ENCODE data around the gene FIGN.

The FIGN gene

DNA sequence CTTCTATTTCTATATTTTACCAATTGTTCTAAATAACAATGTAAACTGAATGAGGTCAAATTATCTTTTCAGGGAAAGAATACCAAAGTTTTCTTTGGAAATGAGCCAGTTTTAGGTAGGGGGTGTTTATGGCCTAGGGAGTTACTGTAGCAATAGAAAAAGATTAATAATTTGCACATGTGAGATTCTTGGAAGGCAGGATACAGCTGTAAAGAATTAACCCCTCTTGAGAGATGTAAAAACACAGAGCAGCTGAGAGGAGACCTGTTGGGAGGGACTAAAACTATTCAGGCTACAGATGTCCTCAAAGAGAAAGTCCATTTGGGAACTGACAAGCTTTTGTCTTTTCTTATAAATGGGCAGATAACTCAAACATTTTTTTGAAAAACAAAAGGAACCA, 182.2 kb downstream of the FIGN start:
- no peak for DNase-seq

- no peak for DNase-seq
Measured at GRCh38 chr2:163552758-163553157, 183.1 kb downstream of the FIGN start.

DNA sequence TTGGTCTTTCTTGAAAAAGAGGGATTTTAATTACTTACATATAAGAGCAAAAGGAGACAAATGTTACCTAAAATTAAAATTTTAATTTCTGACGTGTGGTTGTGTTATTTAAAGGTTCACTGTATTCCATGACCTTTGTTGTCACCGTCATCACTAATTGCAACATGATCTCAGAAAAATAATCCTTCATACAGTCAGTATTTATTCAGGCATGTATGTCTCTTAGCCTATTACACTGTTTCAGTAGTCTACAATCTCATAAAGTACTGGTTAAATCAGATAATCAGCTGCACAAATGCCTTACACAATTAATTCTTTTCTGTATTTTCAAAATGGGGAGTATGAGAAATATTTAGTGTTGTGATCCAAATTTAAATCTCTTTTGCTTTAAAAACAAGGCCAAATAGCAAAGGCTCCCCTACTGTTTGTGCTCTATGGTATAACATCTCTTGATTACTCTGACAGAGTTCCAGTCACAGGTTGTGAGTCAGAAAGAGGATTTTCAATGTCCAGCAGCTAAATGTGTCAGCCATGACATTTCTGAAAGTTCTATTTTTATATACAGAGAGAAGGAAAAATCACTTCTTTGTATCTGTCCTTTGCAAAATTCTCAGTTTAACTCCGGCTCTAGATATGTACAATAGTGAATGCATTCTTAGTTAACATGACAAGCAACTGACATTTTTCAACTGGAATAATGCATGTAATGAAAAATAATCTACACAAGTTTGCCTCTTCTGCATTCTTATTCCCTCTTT, 184.0 kb downstream of the FIGN start:
- DNase-seq: no peak

GRCh38 chr2:163548970-163549369, 186.8 kb downstream of the FIGN start:
- no peak for DNase-seq
